Fibroblast of skin of right quadriceps (primary cell): ENCODE measurements around the gene NARF.
A peak's percentile ranks its signal among the peaks of the same experiment; 100 is the strongest.
"Not testable (repeated sequence)": the region's sequence is repeated elsewhere in the genome, so short reads cannot be mapped to it uniquely, and the experiment has no call there.

Source experiments
- DNase-seq: peaks from one replicate; pipeline ENCODE4 v3.0.0-alpha.2; 2013

Gene NARF

GRCh38 chr17:82503728-82504308 lies 45.3 kb downstream of the NARF start:
- no peak for DNase-seq

GRCh38 chr17:82505296-82505695 lies 46.8 kb downstream of the NARF start:
- DNase-seq = no peak

DNA sequence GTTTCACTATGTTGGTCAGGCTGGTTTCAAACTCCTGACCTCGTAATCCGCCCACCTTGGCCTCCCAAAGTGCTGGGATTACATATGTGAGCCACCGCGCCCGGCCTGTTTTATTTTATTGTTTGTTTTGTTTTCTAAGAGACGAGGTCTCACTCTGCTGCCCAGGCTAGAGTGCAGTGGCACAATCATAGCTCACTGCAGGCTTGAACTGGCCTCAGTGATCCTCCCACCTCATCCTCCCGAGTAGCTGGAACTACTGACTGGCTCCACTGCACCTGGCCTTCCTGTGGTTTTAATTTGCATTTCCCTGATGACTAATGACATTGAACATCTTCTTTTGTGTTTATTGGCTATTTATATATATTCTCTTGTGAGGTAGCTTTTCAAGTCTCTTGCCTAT lies 47.9 kb downstream of the NARF start:
- not testable (repeated sequence) for DNase-seq

DNA sequence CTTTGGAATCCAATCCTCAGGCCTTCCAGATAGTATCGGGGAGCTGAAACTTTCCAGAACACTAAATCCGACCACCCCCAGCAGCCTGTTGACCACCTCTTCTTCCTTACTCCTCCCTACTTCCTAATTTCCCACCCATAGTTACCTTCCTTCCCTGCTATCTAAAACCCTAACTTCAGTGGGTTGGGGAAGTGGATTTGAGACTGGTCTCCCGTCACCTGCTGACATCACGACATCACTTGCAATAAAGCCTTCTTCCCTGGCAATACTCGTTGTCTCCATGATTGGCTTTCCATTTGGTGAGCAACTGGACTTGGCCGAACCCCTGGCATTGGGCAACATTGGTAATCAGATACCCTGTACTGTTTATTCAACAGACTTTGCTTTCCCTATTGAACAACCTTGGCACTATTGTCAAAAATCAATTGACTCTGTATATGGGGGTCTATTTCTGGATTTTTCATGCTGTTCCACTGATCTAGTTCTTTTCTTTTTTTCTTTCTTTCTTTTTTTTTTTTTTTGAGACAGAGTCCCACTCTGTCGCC lies 49.2 kb downstream of the NARF start:
- DNase-seq = no peak

DNA sequence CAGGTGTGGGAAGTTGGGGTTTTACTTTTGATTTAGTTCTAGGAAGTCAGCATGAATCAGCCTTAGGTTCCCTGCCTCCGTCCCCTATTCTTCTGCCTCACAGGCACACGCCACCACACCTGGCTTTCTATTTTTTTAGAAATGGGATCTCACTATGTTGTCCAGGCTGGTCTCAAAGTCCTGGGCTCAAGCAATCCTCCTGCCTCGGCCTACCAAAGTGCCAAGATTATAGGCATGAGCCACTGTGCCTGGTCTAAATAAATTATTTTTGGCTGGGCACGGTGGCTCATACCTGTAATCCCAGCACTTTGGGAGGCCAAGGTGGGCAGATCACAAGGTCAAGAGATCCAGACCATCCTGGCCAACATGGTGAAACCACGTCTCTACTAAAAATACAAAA lies 53.1 kb downstream of the NARF start:
- DNase-seq = not testable (repeated sequence)

DNA sequence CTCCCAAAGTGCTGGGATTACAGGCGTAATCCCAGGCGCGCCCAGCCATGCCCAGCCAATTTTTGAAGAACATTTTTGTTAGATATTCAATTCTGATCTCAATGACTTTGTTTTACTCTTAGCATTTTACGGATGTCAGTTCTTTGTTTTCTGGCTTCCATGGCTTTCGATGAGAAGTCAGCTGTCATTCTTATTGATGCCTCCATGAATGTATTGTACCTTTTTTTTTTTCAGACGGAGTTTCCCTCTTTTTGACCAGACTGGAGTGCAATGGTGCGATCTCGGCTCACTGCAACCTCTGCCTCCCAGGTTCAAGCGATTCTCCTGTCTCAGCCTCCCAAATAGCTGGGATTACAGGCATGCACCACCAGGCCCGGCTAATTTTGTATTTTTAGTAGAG lies 55.3 kb downstream of the NARF start:
- DNase-seq = not testable (repeated sequence)

DNA sequence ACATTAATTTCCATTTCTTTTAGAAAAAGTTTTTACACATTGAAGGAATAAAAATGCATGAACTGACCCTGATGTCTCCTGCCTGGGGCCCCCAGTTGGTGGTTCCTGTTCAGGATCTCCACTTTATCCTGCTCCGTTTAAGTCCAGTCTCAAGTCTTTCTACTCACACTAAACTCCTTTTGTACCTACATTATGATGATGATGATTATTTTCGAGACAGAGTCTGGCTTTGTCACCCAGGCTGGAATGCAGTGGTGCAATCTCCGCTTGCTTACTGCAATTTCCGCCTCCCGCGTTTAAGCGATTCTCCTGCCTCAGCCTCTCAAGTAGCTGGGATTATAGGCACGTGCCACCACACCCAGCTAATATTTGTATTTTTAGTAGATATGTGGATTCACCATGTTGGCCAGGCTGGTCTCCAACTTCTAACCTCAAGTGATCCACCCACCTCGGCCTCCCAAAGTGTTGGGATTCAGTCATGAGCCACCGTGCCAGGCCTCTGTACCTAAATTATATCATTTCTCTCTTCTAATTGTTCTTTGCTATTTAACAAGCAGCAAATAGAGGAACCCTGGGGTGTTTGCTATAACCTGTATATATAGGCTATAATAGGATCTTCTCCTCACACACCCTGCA lies 58.8 kb downstream of the NARF start:
- DNase-seq = no peak

- DNase-seq = peak; percentile 95
Measured at GRCh38 chr17:82518826-82519810, 60.6 kb downstream of the NARF start, which contains the start of gene FOXK2. FOXK2 (plus strand) TSS chr17:82519732; CDS start chr17:82519889, 157 bp downstream.

GRCh38 chr17:82519971-82520903 lies 61.7 kb downstream of the NARF start:
- DNase-seq = no peak

GRCh38 chr17:82524540-82524939 lies 66.0 kb downstream of the NARF start:
- no peak for DNase-seq

GRCh38 chr17:82525712-82526111 lies 67.2 kb downstream of the NARF start:
- no peak for DNase-seq

DNA sequence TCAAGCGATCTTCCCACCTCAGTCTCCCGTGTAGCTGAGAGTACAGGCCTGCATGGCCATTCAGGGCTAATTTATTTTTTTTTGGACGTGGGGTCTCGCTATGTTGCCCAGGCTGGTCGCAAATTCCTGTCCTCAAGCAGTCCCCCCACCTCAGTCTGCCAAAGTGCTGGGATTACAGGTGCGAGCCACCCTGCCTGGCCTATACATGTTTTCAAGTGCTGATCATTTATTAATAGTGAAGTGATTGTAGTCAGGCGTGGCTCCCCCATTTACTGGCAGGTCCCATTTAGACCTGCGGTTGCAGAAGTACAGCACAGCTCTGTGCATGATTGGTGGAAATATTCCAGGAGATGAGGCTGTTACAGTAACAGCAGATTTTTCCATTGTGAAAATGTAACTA lies 69.4 kb downstream of the NARF start:
- no peak for DNase-seq

- no peak for DNase-seq
Measured at GRCh38 chr17:82528484-82529265, 70.1 kb downstream of the NARF start.

DNA sequence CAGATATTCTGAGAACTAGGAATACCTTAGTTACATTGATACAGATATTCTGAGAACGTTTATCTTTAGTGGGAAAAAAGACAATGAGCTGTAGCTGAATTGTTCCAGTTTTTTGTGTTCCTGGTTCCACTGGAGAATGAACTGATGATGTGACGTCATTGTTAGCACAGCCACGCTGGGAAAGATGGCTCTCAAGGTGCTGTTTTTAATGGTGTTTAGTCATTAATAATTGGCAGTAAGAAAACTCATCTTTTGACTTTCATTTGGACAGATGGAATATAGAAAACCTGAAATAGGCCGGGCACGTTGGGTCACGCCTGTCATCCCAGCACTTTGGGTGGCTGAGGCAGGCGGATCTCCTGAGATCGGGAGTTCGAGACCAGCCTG lies 71.4 kb downstream of the NARF start:
- no peak for DNase-seq

- peak; percentile 62 for DNase-seq
Measured at GRCh38 chr17:82531431-82531881, 72.9 kb downstream of the NARF start.

- DNase-seq = no peak
Measured at GRCh38 chr17:82534401-82534812, 75.9 kb downstream of the NARF start.

GRCh38 chr17:82536512-82537201 lies 78.1 kb downstream of the NARF start:
- no peak for DNase-seq

DNA sequence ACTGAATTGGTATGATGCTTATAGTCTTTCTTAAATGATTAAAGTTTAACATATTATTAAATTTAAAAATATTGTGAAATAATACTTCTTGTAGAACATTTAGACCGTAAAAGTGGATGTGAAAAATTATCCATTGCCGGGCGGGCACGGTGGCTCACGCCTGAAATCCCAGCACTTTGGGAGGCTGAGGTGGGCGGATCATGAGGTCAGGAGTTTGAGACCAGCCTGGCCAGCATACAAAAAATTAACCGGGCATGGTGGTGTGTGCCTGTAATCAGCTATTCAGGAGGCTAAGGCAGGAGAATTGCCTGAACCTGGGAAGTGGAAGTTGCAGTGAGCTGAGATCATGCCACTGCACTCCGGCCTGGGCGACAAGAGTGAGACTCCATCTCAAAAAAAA lies 78.7 kb downstream of the NARF start:
- not testable (repeated sequence) for DNase-seq

DNA sequence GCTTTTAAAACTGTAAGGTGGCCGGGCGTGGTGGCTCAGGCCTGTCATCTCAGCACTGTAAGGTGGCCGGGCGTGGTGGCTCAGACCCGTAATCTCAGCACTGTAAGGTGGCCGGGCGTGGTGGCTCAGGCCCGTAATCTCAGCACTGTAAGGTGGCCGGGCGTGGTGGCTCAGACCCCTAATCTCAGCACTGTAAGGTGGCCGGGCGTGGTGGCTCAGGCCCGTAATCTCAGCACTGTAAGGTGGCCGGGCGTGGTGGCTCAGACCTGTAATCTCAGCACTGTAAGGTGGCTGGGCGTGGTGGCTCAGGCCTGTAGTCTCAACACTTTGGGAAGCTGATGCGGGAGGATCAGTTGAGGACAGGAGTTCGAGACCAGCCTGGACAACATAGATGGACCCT lies 80.5 kb downstream of the NARF start:
- not testable (repeated sequence) for DNase-seq
